KMS-11 (cell line): ENCODE results near the gene DNAH17.

Source experiments
- H2AFZ ChIP-seq: fragments of 200-600 bp; sonication (generic); 2 replicates; pipeline ENCODE4 v1.6.1; 2016; ENCODE audit warnings: antibody characterized with exemption, mixed run types, low read depth
- H3K27ac ChIP-seq: fragments of 200-600 bp; sonication (generic); 2 replicates; pipeline ENCODE4 v1.6.1; 2016; ENCODE audit warnings: mild to moderate bottlenecking, mixed run types
- H3K27me3 ChIP-seq: fragments of 200-600 bp; sonication (generic); 2 replicates; pipeline ENCODE4 v1.6.1; 2017; ENCODE audit warnings: mild to moderate bottlenecking, low read depth, mixed run types, moderate library complexity; ENCODE audit not compliant: insufficient read depth
- H3K36me3 ChIP-seq: fragments of 200-600 bp; sonication (generic); 2 replicates; pipeline ENCODE4 v1.6.1; 2017; ENCODE audit warnings: mild to moderate bottlenecking, mixed run types; ENCODE audit not compliant: insufficient read depth
- H3K4me1 ChIP-seq: fragments of 200-600 bp; sonication (generic); 2 replicates; pipeline ENCODE4 v1.6.1; 2016; ENCODE audit warnings: mild to moderate bottlenecking, low read depth, mixed run types; ENCODE audit not compliant: poor library complexity, severe bottlenecking
- H3K4me2 ChIP-seq: fragments of 200-600 bp; sonication (generic); 2 replicates; pipeline ENCODE4 v1.7.0; 2016; ENCODE audit warnings: mild to moderate bottlenecking, mixed run types
- H3K4me3 ChIP-seq: fragments of 200-600 bp; sonication (generic); IDR thresholded peaks from 2 replicates; pipeline ENCODE4 v1.6.1; 2017; ENCODE audit warnings: low read depth, low read length, mixed read lengths; ENCODE audit not compliant: insufficient read depth
- H3K79me2 ChIP-seq: fragments of 200-600 bp; sonication (generic); 2 replicates; pipeline ENCODE4 v1.6.1; 2016; ENCODE audit warnings: low read depth, mixed run types; ENCODE audit not compliant: insufficient read depth
- H3K9ac ChIP-seq: fragments of 200-600 bp; sonication (generic); 2 replicates; pipeline ENCODE4 v1.6.1; 2016; ENCODE audit warnings: mild to moderate bottlenecking, mixed run types
- H4K20me1 ChIP-seq: fragments of 200-600 bp; sonication (generic); 2 replicates; pipeline ENCODE4 v1.6.1; 2016; ENCODE audit warnings: mild to moderate bottlenecking, mixed run types; ENCODE audit not compliant: insufficient read depth
- TF ChIP-seq, protein P1 (sequence below): fragments of 200-600 bp; sonication (generic); conservative IDR thresholded peaks from 2 replicates; pipeline ENCODE4 v1.6.1; 2017; ENCODE audit warnings: low read depth, mild to moderate bottlenecking, antibody characterized with exemption, low read length, moderate library complexity, mixed read lengths

Gene DNAH17

DNA sequence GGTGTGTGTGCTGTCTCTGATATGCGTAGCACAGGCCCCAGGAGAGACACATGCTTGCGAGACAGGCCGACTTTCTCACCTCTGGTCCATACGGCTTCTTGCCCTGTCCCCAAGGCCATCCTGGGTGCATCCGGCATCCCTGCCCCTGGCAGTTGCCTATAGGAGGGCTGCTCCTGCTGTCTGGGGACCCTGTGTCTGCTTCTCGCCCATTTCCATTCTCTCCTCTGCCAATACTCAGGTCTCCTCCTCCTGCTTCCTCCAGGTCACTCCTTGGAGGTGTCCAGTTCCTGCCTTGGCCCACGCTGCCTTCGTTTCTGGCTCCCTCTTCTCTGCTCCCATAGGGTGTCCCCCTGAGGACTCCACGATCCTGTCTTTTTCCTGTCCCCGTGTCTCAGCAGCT lies 89.0 kb downstream of the DNAH17 start:
- no peak overlapping the region for H3K27ac ChIP-seq
- no peak overlapping the region for H3K4me3 ChIP-seq
- H3K79me2 ChIP-seq = no peaks in the 10 kb centered on the region
- TF ChIP-seq, protein P1, sequence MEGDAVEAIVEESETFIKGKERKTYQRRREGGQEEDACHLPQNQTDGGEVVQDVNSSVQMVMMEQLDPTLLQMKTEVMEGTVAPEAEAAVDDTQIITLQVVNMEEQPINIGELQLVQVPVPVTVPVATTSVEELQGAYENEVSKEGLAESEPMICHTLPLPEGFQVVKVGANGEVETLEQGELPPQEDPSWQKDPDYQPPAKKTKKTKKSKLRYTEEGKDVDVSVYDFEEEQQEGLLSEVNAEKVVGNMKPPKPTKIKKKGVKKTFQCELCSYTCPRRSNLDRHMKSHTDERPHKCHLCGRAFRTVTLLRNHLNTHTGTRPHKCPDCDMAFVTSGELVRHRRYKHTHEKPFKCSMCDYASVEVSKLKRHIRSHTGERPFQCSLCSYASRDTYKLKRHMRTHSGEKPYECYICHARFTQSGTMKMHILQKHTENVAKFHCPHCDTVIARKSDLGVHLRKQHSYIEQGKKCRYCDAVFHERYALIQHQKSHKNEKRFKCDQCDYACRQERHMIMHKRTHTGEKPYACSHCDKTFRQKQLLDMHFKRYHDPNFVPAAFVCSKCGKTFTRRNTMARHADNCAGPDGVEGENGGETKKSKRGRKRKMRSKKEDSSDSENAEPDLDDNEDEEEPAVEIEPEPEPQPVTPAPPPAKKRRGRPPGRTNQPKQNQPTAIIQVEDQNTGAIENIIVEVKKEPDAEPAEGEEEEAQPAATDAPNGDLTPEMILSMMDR = no peak
- no peaks in the 10 kb centered on the region for H3K27me3 ChIP-seq
- peaks cover 8% of the 10 kb centered on the region for H3K4me1 ChIP-seq
- no peak overlapping the region for H3K4me2 ChIP-seq
- no peak overlapping the region for H3K9ac ChIP-seq
- no peaks in the 10 kb centered on the region for H3K36me3 ChIP-seq
- no peaks in the 10 kb centered on the region for H4K20me1 ChIP-seq
- no peak overlapping the region for H2AFZ ChIP-seq

DNA sequence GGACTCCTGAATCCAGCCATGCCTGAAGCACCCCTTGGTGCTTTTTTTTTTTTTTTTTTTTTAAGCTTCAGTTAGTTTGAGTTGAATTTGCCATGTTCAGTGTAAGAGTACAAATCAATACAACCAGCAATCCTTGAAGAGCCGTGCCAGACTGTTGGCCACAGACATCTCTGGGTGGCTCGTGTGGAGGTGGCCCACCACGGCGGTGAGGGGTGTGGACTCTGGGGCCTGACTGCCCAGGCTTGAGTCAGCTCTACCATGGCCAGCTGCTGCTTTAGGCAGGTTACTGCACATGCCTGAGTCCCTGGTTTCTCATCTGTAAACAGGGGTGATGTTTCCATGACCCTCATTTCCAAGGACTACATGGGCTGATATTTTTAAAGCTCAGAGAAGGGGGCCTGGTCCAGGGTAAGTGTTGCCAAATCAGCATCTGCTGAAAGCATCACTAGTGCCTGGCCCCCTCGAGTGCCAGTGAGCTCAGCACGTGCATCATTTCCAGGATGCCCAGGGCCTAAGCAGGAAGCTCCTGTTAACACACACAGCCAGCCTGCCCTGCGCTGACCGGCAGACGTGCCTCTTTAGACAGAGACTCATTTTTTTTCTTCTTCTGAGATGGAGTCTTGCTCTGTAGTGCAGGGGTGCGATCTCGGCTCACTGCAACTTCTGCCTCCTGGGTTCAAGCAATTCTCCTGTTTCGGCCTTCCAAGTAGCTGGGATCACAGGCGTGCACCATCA lies 90.1 kb downstream of the DNAH17 start:
- no peak overlapping the region for H3K4me2 ChIP-seq
- no peaks in the 10 kb centered on the region for H3K36me3 ChIP-seq
- TF ChIP-seq, protein P1 = no peak

DNA sequence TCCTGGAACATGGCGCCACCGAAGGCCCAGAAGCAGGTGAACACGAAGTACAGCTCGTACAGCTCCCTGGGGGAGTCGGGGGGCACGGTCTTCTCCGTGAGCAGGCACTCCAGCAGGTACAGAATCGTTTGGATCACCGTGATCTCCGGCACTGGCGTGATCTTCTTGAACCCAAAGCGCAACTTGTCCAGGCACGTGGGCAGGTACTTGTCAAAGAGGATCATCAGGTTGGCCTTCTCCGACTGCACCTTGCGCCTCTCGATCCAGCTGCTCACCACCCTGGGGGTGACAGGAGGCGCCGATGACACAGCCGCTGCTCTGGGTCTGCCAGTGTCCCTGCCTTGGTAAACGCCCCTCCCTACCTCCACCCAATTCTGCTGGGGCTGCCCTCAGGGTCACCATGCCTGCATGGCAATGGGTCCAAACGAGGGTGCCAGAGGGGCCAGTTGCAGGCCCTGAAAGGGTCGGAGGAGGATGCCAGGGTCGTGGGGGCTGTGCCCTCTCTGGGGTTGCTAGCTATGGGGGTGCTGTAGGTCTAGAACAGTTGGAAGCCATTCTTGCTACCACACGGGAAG lies 90.9 kb downstream of the DNAH17 start:
- TF ChIP-seq, protein P1 = no peak
- H3K79me2 ChIP-seq = no peaks in the 10 kb centered on the region; the same call in 1 of the 2 replicates
- H3K36me3 ChIP-seq = no peaks in the 10 kb centered on the region
- no peak overlapping the region for H2AFZ ChIP-seq
- H4K20me1 ChIP-seq = no peaks in the 10 kb centered on the region
- no peaks in the 10 kb centered on the region for H3K27me3 ChIP-seq
- peaks cover 8% of the 10 kb centered on the region for H3K4me1 ChIP-seq
- no peak overlapping the region for H3K4me2 ChIP-seq
- H3K27ac ChIP-seq = no peak overlapping the region
- no peak overlapping the region for H3K9ac ChIP-seq
- H3K4me3 ChIP-seq = no peak overlapping the region

More for the DNA sequence above, 90.1 kb downstream of the DNAH17 start:
- no peaks in the 10 kb centered on the region; the same call in 1 of the 2 replicates for H3K79me2 ChIP-seq
- H3K4me3 ChIP-seq = no peak overlapping the region
- peaks cover 8% of the 10 kb centered on the region for H3K4me1 ChIP-seq
- H4K20me1 ChIP-seq = no peaks in the 10 kb centered on the region
- no peak overlapping the region for H3K27ac ChIP-seq
- H3K27me3 ChIP-seq = no peaks in the 10 kb centered on the region
- H2AFZ ChIP-seq = no peak overlapping the region
- no peak overlapping the region for H3K9ac ChIP-seq

DNA sequence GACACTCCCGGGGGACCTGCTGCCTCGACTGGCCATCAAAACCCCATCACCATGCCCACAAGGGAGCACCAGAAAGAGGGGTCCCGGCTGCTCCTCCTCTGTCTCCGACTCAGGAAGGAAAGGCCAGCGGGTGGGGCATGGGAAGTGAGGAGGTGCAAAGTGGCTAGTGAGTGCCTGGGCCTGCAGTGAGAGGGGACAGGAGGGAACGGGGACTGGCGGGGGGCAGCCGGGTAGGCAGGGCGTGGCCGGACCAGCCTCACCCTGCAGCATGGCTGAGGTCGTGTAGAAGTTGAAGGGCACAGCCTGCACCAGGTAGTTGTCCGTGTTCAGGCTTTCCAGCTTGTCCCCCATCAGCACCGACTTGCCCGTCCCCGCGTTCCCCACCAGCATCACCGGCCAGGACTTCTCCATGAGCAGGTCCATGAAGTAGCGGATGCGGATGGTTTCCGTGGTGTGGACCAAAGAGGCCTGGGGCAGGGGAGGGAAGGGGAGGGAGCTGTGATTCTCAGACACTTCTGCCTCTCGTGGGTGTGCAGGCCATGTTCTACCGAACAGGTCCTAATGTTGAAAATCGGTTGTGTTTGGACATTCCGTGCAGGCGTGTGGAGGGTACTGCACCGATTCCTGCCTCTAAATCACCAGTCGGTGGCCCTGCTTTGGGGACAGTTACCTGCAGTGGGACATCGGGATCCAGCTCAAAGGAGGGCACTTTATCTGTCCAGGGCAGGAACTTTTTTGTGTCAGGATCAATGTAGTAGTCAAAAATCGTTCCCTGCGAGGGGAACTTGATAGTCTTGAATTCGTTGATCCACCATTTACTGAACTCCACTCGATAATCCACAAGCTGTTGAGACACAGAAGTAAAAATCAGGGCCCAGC lies 91.7 kb downstream of the DNAH17 start:
- H3K4me3 ChIP-seq = no peak overlapping the region
- peak overlapping the region; percentile 77 for H3K4me2 ChIP-seq
- peak overlapping the region; percentile 100 for H2AFZ ChIP-seq
- H3K27ac ChIP-seq = no peak overlapping the region
- H3K27me3 ChIP-seq = no peaks in the 10 kb centered on the region
- H3K9ac ChIP-seq = peak overlapping the region; percentile 73; the same call in 1 of the 2 replicates
- H4K20me1 ChIP-seq = no peaks in the 10 kb centered on the region
- H3K36me3 ChIP-seq = no peaks in the 10 kb centered on the region
- no peaks in the 10 kb centered on the region; the same call in 1 of the 2 replicates for H3K79me2 ChIP-seq
- H3K4me1 ChIP-seq = peaks cover 8% of the 10 kb centered on the region
- TF ChIP-seq, protein P1 = no peak
